Activated naive CD4-positive, alpha-beta T cell treated with anti-CD3 and anti-CD28 coated beads for 36 hours (primary cell): ENCODE data around the gene FBXL17. TPM values are rescaled to one million over a fixed set of nuclear protein-coding genes. Genes with fewer than 3 reads are reported as not detected.

ENCODE experiments used
- CTCF ChIA-PET: fragments of 350-600 bp; sonication (Branson Sonifier 250); formaldehyde crosslinking; loops from one replicate; lab custom pipeline; 2021; ENCODE audit warnings: antibody characterized with exemption; lab: Charles Lee
- DNase-seq: peaks from one replicate; pipeline ENCODE4 v3.0.0-alpha.2; 2020
- H3K27ac Mint-ChIP-seq: one replicate; pipeline ENCODE4 v1.8.0; 2021; ENCODE audit warnings: mild to moderate bottlenecking, mixed read lengths
- H3K27me3 Mint-ChIP-seq: one replicate; pipeline ENCODE4 v1.8.0; 2021; ENCODE audit warnings: low read depth, mixed read lengths
- H3K36me3 Mint-ChIP-seq: one replicate; pipeline ENCODE4 v1.8.0; 2021; ENCODE audit warnings: low read depth, mixed read lengths
- H3K4me1 Mint-ChIP-seq: one replicate; pipeline ENCODE4 v1.8.0; 2021; ENCODE audit warnings: low read depth, mixed read lengths
- H3K4me3 Mint-ChIP-seq: one replicate; pipeline ENCODE4 v1.8.0; 2021; ENCODE audit warnings: mild to moderate bottlenecking, moderate library complexity, mixed read lengths
- H3K9me3 Mint-ChIP-seq: one replicate; pipeline ENCODE4 v1.8.0; 2021; ENCODE audit warnings: mixed read lengths
- intact Hi-C: fragments of 100-400 bp; cut with micrococcal nuclease; formaldehyde crosslinking; loops from one replicate; pipeline ENCODE4 v1.15.1; 2023
- total RNA-seq, 2 experiments: library from RNA; stranded (reverse); gene quantifications; one replicate each; pipeline ENCODE4 v1.2.3, GENCODE V29; 2021

The FBXL17 gene
- total RNA-seq, 2 experiments from 2014 or later = 3.5 to 4.3 TPM

DNA sequence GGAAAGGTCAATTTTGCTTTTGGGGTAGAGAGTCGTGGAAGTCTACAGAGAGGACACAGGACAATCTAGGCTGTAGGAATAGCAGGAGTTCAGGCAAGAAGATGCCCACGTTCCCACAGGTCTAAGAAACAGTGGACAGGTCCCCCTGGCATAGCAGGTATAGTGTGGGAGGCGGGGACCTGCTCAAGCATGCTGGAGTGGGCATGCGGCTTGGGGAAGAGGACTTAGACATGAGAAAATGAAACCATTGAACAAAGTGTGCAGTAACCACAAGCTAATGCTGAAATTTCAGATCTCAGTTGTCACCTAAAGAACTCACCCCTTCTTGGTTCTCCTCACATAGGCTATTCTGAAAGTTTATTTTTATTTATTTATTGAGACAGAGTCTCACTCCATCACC, 568.3 kb downstream of the FBXL17 start:
- CTCF ChIA-PET = no interaction called here
- peaks cover 2% of the 10 kb centered on the region for H3K27me3 Mint-ChIP-seq

DNA sequence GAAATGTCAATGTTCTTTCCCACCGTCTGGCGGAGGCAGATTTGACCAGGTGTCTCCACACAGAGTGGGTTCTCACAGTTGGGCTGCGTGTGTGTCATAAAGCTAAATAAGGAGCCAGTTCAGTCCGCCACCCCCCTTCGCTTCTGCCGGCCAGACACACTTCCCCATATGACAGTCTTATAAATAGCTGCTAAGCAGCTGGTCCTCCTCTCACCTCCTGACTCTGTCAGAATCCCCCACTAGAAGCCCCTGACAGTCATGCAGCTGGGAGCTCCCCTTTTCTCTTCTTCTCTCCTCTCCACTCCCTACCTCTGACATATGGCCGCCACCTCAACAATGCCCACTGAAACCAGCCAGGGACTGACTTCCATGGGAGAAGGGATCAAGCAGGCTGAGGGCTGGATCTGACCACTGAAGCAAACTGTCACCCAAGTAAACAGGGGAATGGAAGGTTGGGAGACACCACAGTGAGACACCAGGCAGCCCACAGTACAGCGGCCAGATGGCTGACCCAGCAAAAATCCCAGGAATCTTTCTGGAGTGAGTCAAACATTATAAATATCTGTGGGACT, 569.2 kb downstream of the FBXL17 start:
- intact Hi-C loops = no loop called here
- H3K4me3 Mint-ChIP-seq = no peak overlapping the region
- H3K27me3 Mint-ChIP-seq = peaks cover 2% of the 10 kb centered on the region
- H3K27ac Mint-ChIP-seq = no peak overlapping the region
- no peaks in the 10 kb centered on the region for H3K36me3 Mint-ChIP-seq
- H3K9me3 Mint-ChIP-seq = no peaks in the 10 kb centered on the region
- H3K4me1 Mint-ChIP-seq = no peaks in the 10 kb centered on the region
- CTCF ChIA-PET = interaction anchor here (0.6 kb wide), 1 partner anchor 31 kb away, joined by 4 read pairs; no protein-coding TSS in a partner anchor
- no peak for DNase-seq

More for the DNA sequence above, 568.3 kb downstream of the FBXL17 start:
- no peaks in the 10 kb centered on the region for H3K4me1 Mint-ChIP-seq
- no peaks in the 10 kb centered on the region for H3K36me3 Mint-ChIP-seq
- H3K27ac Mint-ChIP-seq = no peak overlapping the region
- intact Hi-C loops = no loop called here
- DNase-seq = no peak
- H3K4me3 Mint-ChIP-seq = no peak overlapping the region
- H3K9me3 Mint-ChIP-seq = no peaks in the 10 kb centered on the region

DNA sequence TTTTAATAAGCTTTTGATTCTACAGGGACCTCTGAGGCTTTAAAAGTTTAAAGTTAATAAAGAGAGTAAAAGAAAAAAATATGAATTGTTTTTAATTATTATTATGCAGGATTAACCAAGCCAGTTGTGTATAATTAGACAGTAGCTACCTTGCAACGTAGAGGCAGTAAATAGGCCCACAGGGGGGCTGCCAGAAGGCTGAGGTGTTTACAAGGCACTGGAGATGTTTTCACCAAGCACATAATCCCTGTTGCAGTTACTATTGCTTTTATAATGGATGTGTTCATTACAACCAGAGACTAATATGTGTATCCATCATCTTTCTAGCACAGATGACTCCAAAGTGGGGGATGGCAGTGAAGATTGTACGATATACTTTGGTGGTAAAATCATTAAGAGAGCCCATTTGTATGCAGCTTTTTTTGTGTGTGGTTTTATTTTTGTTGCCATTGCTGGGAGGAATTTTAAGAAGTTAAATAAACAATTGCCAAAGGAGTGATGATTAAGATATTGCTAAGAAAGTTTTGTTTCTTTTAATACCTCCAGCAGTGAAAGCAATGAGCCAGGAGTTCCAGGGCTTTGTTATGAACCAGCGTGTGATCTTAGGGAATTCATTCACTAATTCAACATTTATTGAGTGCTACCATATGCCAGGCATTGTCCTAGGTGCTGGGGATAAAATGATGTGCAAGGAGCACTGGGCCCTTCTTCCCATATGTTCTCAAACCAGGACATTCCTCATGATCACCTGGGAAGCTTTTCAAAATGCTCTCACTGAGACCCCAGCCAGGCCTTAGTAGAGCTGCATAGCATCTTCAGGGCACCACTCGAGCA, 572.5 kb downstream of the FBXL17 start:
- no peak overlapping the region for H3K4me3 Mint-ChIP-seq
- peaks cover 2% of the 10 kb centered on the region for H3K27me3 Mint-ChIP-seq
- DNase-seq = no peak
- H3K36me3 Mint-ChIP-seq = no peaks in the 10 kb centered on the region
- H3K4me1 Mint-ChIP-seq = peaks cover under 1% of the 10 kb centered on the region
- intact Hi-C loops = no loop called here
- H3K27ac Mint-ChIP-seq = no peak overlapping the region
- H3K9me3 Mint-ChIP-seq = no peaks in the 10 kb centered on the region
- CTCF ChIA-PET = interaction anchor here (0.5 kb wide), 1 partner anchor 748 kb away, joined by 3 read pairs; no protein-coding TSS in a partner anchor
